GM12878 (cell line): Measurements from ENCODE around the gene NEXMIF. TPM values are rescaled to one million over a fixed set of nuclear protein-coding genes. Genes with fewer than 3 reads are reported as not detected.

ENCODE experiments used
- ATAC-seq: fragments of 200-7000 bp; cut with Tn5 transposase; 3 replicates; pipeline ENCODE4 v1.9.1; 2020; ENCODE audit warnings: mild to moderate bottlenecking, moderate library complexity
- BruUV-seq: library from RNA; stranded (reverse); fragments of 400-500 nt; replicated peaks from 2 replicates; lab custom pipeline; 2021; lab: Mats Ljungman, UMichigan
- CTCF ChIA-PET: fragments of 300-600 bp; sonication (Branson Sonifier 250); formaldehyde crosslinking; extraction: SDS; loops from one replicate; lab custom pipeline; 2021; ENCODE audit warnings: inconsistent platforms; lab: Yijun Ruan, JAX
- POLR2A ChIA-PET: fragments of 350-600 bp; formaldehyde crosslinking; extraction: SDS; loops from one replicate; lab custom pipeline; 2021; ENCODE audit warnings: inconsistent platforms; lab: Charles Lee
- RAD21 ChIA-PET: fragments of 300-600 bp; sonication (Branson Sonifier 250); formaldehyde crosslinking; loops from one replicate; lab custom pipeline; 2023; ENCODE audit warnings: antibody characterized with exemption; ENCODE audit not compliant: unreplicated experiment; lab: Charles Lee
- SMC1A ChIA-PET: fragments of 300-600 bp; sonication (Branson Sonifier 250); formaldehyde crosslinking; loops from one replicate; lab custom pipeline; 2023; ENCODE audit not compliant: unreplicated experiment, uncharacterized antibody; lab: Charles Lee
- DNase-seq: peaks from one replicate; pipeline ENCODE4 v3.0.0-alpha.2; 2011; ENCODE audit warnings: low read depth, low spot score
- FAIRE-seq: peaks from 3 replicates; lab custom pipeline; 2011; peaks lifted over from hg19 to GRCh38; lab: Jason Lieb, UNC
- H2AFZ ChIP-seq: 2 replicates; pipeline ENCODE4 v1.6.0; 2011; ENCODE audit warnings: low read depth, low read length, control low read depth; ENCODE audit not compliant: control insufficient read depth
- H3K27ac ChIP-seq: 2 replicates; pipeline ENCODE4 v1.5.1; 2011; ENCODE audit warnings: control low read depth; ENCODE audit not compliant: control insufficient read depth, insufficient read depth
- H3K27me3 ChIP-seq, 2 experiments: replicated peaks in 1 of 2; 2 replicates each; pipeline versions ENCODE4 v1.6.0 to v1.6.1; 2011; ENCODE audit warnings: low read length in 1 of 2; ENCODE audit not compliant: control insufficient read depth in 2 of 2, insufficient read depth in 2 of 2
- H3K36me3 ChIP-seq, 2 experiments: 2 replicates each; pipeline ENCODE4 v1.5.1; 2011; ENCODE audit warnings: low read length in 1 of 2; ENCODE audit not compliant: control insufficient read depth in 2 of 2, insufficient read depth in 2 of 2
- H3K4me1 ChIP-seq: 2 replicates; pipeline ENCODE4 v1.6.1; 2011; ENCODE audit warnings: mild to moderate bottlenecking, low read length, moderate library complexity, mixed read lengths; ENCODE audit not compliant: control insufficient read depth, insufficient read depth
- H3K4me2 ChIP-seq: 2 replicates; pipeline ENCODE4 v1.6.0; 2011; ENCODE audit warnings: control low read depth; ENCODE audit not compliant: control insufficient read depth, insufficient read depth
- H3K4me3 ChIP-seq: fragments of 200-600 bp; sonication (generic); 2 replicates; pipeline ENCODE4 v1.5.1; 2016
- H3K79me2 ChIP-seq: 2 replicates; pipeline ENCODE4 v1.6.0; 2011; ENCODE audit warnings: low read length; ENCODE audit not compliant: control insufficient read depth, insufficient read depth
- H3K9ac ChIP-seq: 2 replicates; pipeline ENCODE4 v1.8.0; 2011; ENCODE audit warnings: low read length, control low read depth, mixed read lengths; ENCODE audit not compliant: control insufficient read depth, insufficient read depth
- H3K9me3 ChIP-seq: replicated peaks from 3 replicates; pipeline ENCODE4 v1.5.1; 2011; ENCODE audit warnings: mild to moderate bottlenecking, low read length; ENCODE audit not compliant: control insufficient read depth, insufficient read depth
- H4K20me1 ChIP-seq: 2 replicates; pipeline ENCODE4 v1.6.0; 2011; ENCODE audit not compliant: control insufficient read depth, insufficient read depth
- BHLHE40 ChIP-seq, 2 experiments: fragments of 450-650 bp in 1 of 2; IDR thresholded peaks; 2 replicates each; pipeline ENCODE4 v1.6.1; 2011 to 2017; ENCODE audit warnings: low read depth in 2 of 2, borderline replicate concordance in 1 of 2, improper control_type of control experiment in 1 of 2, low read length in 1 of 2, mild to moderate bottlenecking in 1 of 2
- ESRRA ChIP-seq: IDR thresholded peaks from 2 replicates; pipeline ENCODE4 v1.6.1; 2012; ENCODE audit warnings: mild to moderate bottlenecking, low read length, improper control_type of control experiment
- HSF1 ChIP-seq: fragments of 150-350 bp; IDR thresholded peaks from 2 replicates; pipeline ENCODE4 v1.6.1; 2014; ENCODE audit warnings: mild to moderate bottlenecking, low read depth, low read length
- MEF2B ChIP-seq: fragments of 450-650 bp; IDR thresholded peaks from 2 replicates; pipeline ENCODE4 v1.6.1; 2018; ENCODE audit warnings: mild to moderate bottlenecking, moderate library complexity; ENCODE audit not compliant: partially characterized antibody, poor library complexity, severe bottlenecking
- MYB ChIP-seq: fragments of 150-350 bp; IDR thresholded peaks from 2 replicates; pipeline ENCODE4 v1.6.1; 2014; ENCODE audit warnings: mild to moderate bottlenecking, low read depth, low read length, borderline replicate concordance
- PAX5 ChIP-seq: IDR thresholded peaks from 2 replicates; pipeline ENCODE4 v1.6.1; 2011; ENCODE audit warnings: low read depth, low read length, borderline replicate concordance
- PRDM15 ChIP-seq: fragments of 450-650 bp; formaldehyde crosslinking; IDR thresholded peaks from 2 replicates; pipeline ENCODE4 v1.4.0; 2020; ENCODE audit warnings: mild to moderate bottlenecking, moderate library complexity
- SKIL ChIP-seq: fragments of 450-650 bp; IDR thresholded peaks from 2 replicates; pipeline ENCODE4 v1.6.1; 2017; ENCODE audit warnings: mild to moderate bottlenecking, low read depth, inconsistent platforms; ENCODE audit not compliant: poor library complexity, severe bottlenecking
- SUPT20H ChIP-seq: IDR thresholded peaks from 2 replicates; pipeline ENCODE4 v1.6.1; 2011; ENCODE audit warnings: low read depth, mild to moderate bottlenecking, low read length, moderate library complexity, borderline replicate concordance; ENCODE audit not compliant: control insufficient read depth
- TAF1 ChIP-seq: IDR thresholded peaks from 2 replicates; pipeline ENCODE4 v1.6.1; 2011; ENCODE audit warnings: mild to moderate bottlenecking, low read depth, low read length, borderline replicate concordance
- YBX1 ChIP-seq: fragments of 450-650 bp; IDR thresholded peaks from 2 replicates; pipeline ENCODE4 v1.6.1; 2016; ENCODE audit warnings: antibody characterized with exemption
- YY1 ChIP-seq: IDR thresholded peaks from 2 replicates; pipeline ENCODE4 v1.6.1; 2011; ENCODE audit warnings: low read depth, mild to moderate bottlenecking, low read length
- WGBS: methylation state at CpG from one replicate; pipeline ENCODE4 v1.1.6; 2016; ENCODE audit warnings: low lambda C conversion rate; ENCODE audit not compliant: insufficient replicate concordance, insufficient coverage; ENCODE audit errors: missing lambda C conversion rate; 5-methylcytosine and 5-hydroxymethylcytosine counted together
- in situ Hi-C: fragments of 300-500 bp; cut with MboI; formaldehyde crosslinking; loops from 9 replicates; pipeline ENCODE4 v1.14.3; 2018; ENCODE audit warnings: mixed read lengths
- intact Hi-C: fragments of 100-400 bp; cut with micrococcal nuclease; formaldehyde crosslinking; loops from one replicate; pipeline ENCODE4 v1.14.2; 2022; ENCODE audit not compliant: unreplicated experiment
- polyA plus RNA-seq, 11 experiments: library from polyadenylated mRNA; depleted of rRNA in 4 of 11; unstranded in 6 of 11; stranded (reverse) in 5 of 11; fragments of >200 nt; fragmentation: Nextera tagmentation in 4 of 11; fragmentation: Illumina TruSeq in 1 of 11; extraction: Ambion mirVana in 4 of 11; extraction: Trizol in 1 of 11; gene quantifications; 1 replicate in 1 of 11; 2 replicates in 10 of 11; pipeline versions ENCODE4 v1.2.1 to v1.2.3, GENCODE V29; 2011 to 2016; ENCODE audit warnings: inconsistent platforms in 2 of 11, missing spikeins in 2 of 11, low read depth in 1 of 11
- total RNA-seq, 4 experiments: library from RNA; depleted of rRNA in 3 of 4; stranded (reverse); fragments of >200 nt in 3 of 4; fragmentation: Illumina TruSeq in 1 of 4; extraction: Trizol in 1 of 4; gene quantifications; 2 replicates each; pipeline versions ENCODE4 v1.2.1 to v1.2.3, GENCODE V29; 2013 to 2021
- TF ChIP-seq, protein P1 (sequence below): IDR thresholded peaks from 2 replicates; pipeline ENCODE4 v1.6.1; 2012; ENCODE audit warnings: low read length, inconsistent platforms

NEXMIF gene
- total and polyA plus RNA-seq, 10 of the 15 experiments (the other 5 are each of a cell fraction or from before 2014, with no cell fraction given) = 0.75 to 10.4 (median 4.3) TPM

GRCh38 chrX:74922922-74923543 is 2.2 kb downstream of the NEXMIF start:
- Histone ChIP-seq H3K9ac (peak overlapping the region; percentile 56), H3K27ac (peak overlapping the region; percentile 87), H4K20me1 (no peaks in the 10 kb centered on the region), H3K79me2 (peaks cover 30% of the 10 kb centered on the region), H3K36me3 (no peaks in the 10 kb centered on the region), H3K4me3 (peak overlapping the region; percentile 49; the same call in 1 of the 2 replicates), H3K4me1 (no peaks in the 10 kb centered on the region), H2AFZ (no peak overlapping the region), H3K4me2 (no peak overlapping the region), H3K9me3 (no peaks in the 10 kb centered on the region; the same call in 2 of the 3 replicates), H3K27me3 (no peaks in the 10 kb centered on the region)
- in situ Hi-C loops (loop anchor here (5.0 to 10.0 kb wide), 3 partner anchors 126 to 352 kb away; partner anchors contain the start of genes RLIM and UPRT), intact Hi-C loops (loop anchor here (1.0 to 5.0 kb wide), 3 partner anchors 12 to 304 kb away; partner anchors contain the start of gene ABCB7)
- ChIA-PET RAD21 (interaction anchor here (1.0 to 3.7 kb wide), 4 partner anchors 11 to 309 kb away, joined by 3 to 36 read pairs (median 4); partner anchors contain the start of gene RLIM), POLR2A (interaction anchor here (0.7 to 1.6 kb wide), 2 partner anchors 30 to 391 kb away, joined by 4 read pairs; no protein-coding TSS in a partner anchor), SMC1A (interaction anchor here (0.6 to 5.9 kb wide), 8 partner anchors 9 to 312 kb away, joined by 3 to 39 read pairs (median 4); no protein-coding TSS in a partner anchor), CTCF (interaction anchor here (1.1 kb wide), 1 partner anchor 11 kb away, joined by 3 read pairs; no protein-coding TSS in a partner anchor)
- TSS peak; percentile 87 for BruUV-seq
- FAIRE-seq (peak; percentile 74), DNase-seq (peak; percentile 69), ATAC-seq (peak; percentile 63)
- WGBS = 5% methylated on average over 6 of the region's 6 CpGs
- TF ChIP-seq YY1 = no peak
- TF ChIP-seq, protein P1, sequence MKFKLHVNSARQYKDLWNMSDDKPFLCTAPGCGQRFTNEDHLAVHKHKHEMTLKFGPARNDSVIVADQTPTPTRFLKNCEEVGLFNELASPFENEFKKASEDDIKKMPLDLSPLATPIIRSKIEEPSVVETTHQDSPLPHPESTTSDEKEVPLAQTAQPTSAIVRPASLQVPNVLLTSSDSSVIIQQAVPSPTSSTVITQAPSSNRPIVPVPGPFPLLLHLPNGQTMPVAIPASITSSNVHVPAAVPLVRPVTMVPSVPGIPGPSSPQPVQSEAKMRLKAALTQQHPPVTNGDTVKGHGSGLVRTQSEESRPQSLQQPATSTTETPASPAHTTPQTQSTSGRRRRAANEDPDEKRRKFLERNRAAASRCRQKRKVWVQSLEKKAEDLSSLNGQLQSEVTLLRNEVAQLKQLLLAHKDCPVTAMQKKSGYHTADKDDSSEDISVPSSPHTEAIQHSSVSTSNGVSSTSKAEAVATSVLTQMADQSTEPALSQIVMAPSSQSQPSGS = peak; percentile 75
- TF ChIP-seq PAX5 = no peak
- TF ChIP-seq HSF1 = no peak
- peak in 1 of 2 experiments; percentile 49; a peak in 1 of 4 replicates for TF ChIP-seq BHLHE40 (IDR thresholded peaks at IDR 0.05; ENCODE audit: borderline replicate concordance in 1 of 2, low read depth in 2 of 2, low read length in 1 of 2)
- TF ChIP-seq MYB = no peak
- no peak for TF ChIP-seq TAF1
- no peak for TF ChIP-seq ESRRA
- no peak for TF ChIP-seq PRDM15 (CRISPR knock-in tag)
- peak; percentile 19 for TF ChIP-seq MEF2B
- peak; percentile 78 for TF ChIP-seq SKIL
- TF ChIP-seq SUPT20H = no peak
- no peak for TF ChIP-seq YBX1
